Mesothelial cell of epicardium (in vitro differentiated cells): ENCODE measurements around the gene TMED4. TPM values are rescaled to one million over a fixed set of nuclear protein-coding genes. Genes with fewer than 3 reads are reported as not detected.

ENCODE experiments used
- DNase-seq, 2 experiments: peaks; one replicate each; pipeline ENCODE4 v3.0.0; 2021; ENCODE audit warnings: low spot score in 2 of 2; ENCODE audit not compliant: unreplicated experiment in 2 of 2
- H3K27ac Mint-ChIP-seq: 2 replicates; pipeline ENCODE4 v1.8.0; 2021; ENCODE audit warnings: mixed read lengths
- H3K27me3 Mint-ChIP-seq: 2 replicates; pipeline ENCODE4 v1.8.0; 2021; ENCODE audit warnings: low read depth, mixed read lengths
- H3K36me3 Mint-ChIP-seq: 2 replicates; pipeline ENCODE4 v1.8.0; 2021; ENCODE audit warnings: mixed read lengths
- H3K4me1 Mint-ChIP-seq: 2 replicates; pipeline ENCODE4 v1.8.0; 2021; ENCODE audit warnings: mixed read lengths
- H3K4me3 Mint-ChIP-seq: 2 replicates; pipeline ENCODE4 v1.8.0; 2021; ENCODE audit warnings: mild to moderate bottlenecking, moderate library complexity, mixed read lengths
- H3K9me3 Mint-ChIP-seq: 2 replicates; pipeline ENCODE4 v1.8.0; 2021; ENCODE audit warnings: mixed read lengths
- CTCF ChIP-seq: fragments of 200-600 bp; sonication (generic); IDR thresholded peaks from one replicate; pipeline ENCODE4 v1.5.0; 2021; ENCODE audit warnings: antibody characterized with exemption; ENCODE audit not compliant: unreplicated experiment
- total RNA-seq: library from RNA; stranded (reverse); gene quantifications from 3 replicates; pipeline ENCODE4 v1.2.1, GENCODE V29; 2021

The TMED4 gene
- total RNA-seq, 1 donor from 2014 or later: 97.0 TPM

- DNase-seq: no peak
These were observed 47.5 kb downstream of the TMED4 start for GRCh38 chr7:44534501-44534900.

GRCh38 chr7:44534087-44534486, 47.9 kb downstream of the TMED4 start:
- no peaks in the 10 kb centered on the region for H3K36me3 Mint-ChIP-seq
- TF ChIP-seq CTCF: no peak
- no peak overlapping the region for H3K27ac Mint-ChIP-seq
- H3K27me3 Mint-ChIP-seq: no peaks in the 10 kb centered on the region
- no peaks in the 10 kb centered on the region for H3K4me1 Mint-ChIP-seq
- peaks cover 1% of the 10 kb centered on the region for H3K9me3 Mint-ChIP-seq
- H3K4me3 Mint-ChIP-seq: no peak overlapping the region
- peak in 1 of 2 experiments; percentile 20 for DNase-seq

More at GRCh38 chr7:44534501-44534900, 47.5 kb downstream of the TMED4 start:
- Mint-ChIP-seq H3K27ac (no peak overlapping the region), H3K27me3 (no peaks in the 10 kb centered on the region), H3K9me3 (no peaks in the 10 kb centered on the region), H3K4me1 (no peaks in the 10 kb centered on the region), H3K36me3 (no peaks in the 10 kb centered on the region), H3K4me3 (no peak overlapping the region)
- TF ChIP-seq CTCF: no peak

DNA sequence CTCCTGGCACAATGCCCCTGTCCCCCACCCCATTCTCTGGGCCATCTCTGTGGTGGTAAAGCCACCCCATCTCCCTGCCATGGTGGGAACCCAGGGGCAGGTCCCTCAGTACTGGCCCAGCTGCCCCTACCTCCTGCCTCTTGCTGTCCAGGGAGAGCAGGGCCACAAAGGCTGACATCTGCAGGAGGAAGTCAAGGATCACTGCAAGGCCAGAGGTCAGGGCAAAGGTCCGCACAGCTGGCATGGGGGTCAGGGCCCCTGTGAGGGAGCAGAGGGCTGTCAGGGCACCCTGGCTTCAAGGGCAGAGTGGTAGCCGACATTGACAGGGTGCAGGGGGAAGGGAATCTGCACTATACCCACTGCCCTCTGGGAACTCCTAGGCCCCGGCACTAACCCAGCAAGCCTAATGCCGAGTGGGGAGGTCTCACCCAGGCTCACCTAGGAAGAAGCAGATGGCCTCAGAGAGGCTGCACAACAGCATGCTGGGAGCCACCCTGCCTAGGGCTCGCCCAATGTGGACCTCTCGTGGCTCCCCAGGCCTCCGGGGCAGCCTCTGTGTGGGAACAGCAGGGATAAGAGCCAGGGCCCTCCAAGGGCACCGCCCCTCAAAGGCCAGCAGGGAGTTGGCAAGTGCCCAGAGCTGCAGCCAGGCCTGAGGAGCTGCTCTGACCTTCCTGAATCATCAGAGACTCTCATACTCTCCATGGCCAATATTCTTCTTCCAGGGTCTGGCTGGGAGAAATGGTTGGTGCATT, 48.6 kb downstream of the TMED4 start:
- Mint-ChIP-seq H3K36me3 (no peaks in the 10 kb centered on the region), H3K4me3 (no peak overlapping the region), H3K4me1 (no peaks in the 10 kb centered on the region), H3K27me3 (no peaks in the 10 kb centered on the region), H3K27ac (no peak overlapping the region), H3K9me3 (peaks cover 5% of the 10 kb centered on the region)
- no peak for TF ChIP-seq CTCF
- no peak for DNase-seq

DNA sequence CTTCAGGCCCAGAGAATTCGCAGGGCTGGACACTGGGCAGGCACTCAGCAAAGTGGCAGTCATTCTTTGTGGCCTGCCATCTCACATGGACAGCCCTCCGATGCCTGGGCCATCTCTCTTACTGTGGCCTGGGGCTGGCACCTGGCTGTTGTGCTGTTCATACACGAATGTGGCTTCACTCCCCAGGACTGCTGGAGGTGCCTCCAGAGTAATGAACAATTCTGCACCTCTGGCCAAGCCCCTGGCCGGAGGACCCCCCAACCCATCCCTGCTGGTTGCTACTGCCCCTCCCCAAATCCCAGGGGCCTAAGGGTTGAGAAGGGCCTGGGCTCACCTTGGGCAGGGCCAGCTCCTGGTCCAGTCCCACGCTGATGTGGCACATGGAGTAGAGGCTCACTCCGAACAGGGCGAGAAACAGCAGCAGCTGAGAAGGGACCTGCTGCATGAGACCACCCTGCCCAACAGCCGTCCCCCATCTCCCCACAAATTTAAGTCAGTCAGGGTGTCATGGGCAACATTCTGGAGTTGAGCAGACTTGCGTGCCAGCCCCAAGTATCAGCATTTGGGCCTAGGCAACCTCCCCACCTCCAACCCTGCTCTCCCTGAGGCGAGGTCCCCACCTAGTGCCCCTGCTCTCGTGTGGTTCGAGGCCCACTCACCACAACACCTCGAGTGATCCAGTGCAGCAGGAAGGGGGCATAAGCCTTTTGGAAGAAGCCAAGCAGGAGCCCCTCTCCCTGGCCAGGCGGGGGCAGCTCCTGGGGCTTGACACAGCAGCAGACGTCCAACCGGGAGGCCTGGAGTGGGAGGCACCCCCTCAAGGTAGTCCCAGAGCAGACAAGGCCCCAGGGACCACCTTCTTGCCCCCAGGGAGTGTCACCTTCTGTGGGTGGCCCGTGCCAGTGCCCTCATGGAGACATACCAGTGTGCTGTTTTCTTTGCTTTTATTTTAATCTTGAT, 50.3 kb downstream of the TMED4 start:
- Mint-ChIP-seq H3K4me3 (no peak overlapping the region), H3K4me1 (no peaks in the 10 kb centered on the region), H3K9me3 (peaks cover 8% of the 10 kb centered on the region), H3K27me3 (no peaks in the 10 kb centered on the region), H3K27ac (no peak overlapping the region), H3K36me3 (no peaks in the 10 kb centered on the region)
- no peak for DNase-seq
- no peak for TF ChIP-seq CTCF

GRCh38 chr7:44530990-44531389, 51.0 kb downstream of the TMED4 start:
- no peaks in the 10 kb centered on the region for H3K4me1 Mint-ChIP-seq
- peaks cover 8% of the 10 kb centered on the region for H3K9me3 Mint-ChIP-seq
- no peak for TF ChIP-seq CTCF
- H3K36me3 Mint-ChIP-seq: no peaks in the 10 kb centered on the region
- no peaks in the 10 kb centered on the region for H3K27me3 Mint-ChIP-seq
- no peak overlapping the region for H3K27ac Mint-ChIP-seq
- no peak overlapping the region for H3K4me3 Mint-ChIP-seq
- DNase-seq: no peak

Other genes starting within 250 kb of the TMED4 start
- 104 to 107 TPM (median 105 TPM) in 3 replicates for gene NUDCD3, start 91.6 kb downstream of the TMED4 start, total RNA-seq
- 0.07 to 0.20 TPM in 2 of 3 replicates, not detected in the other for gene NPC1L1, start 40.9 kb downstream of the TMED4 start, total RNA-seq
- gene DDX56, start 8.3 kb downstream of the TMED4 start, total RNA-seq: 89.0 to 104 TPM (median 96.8 TPM) in 3 replicates
- gene OGDH, start 24.4 kb upstream of the TMED4 start, total RNA-seq: 67.4 to 72.8 TPM (median 71.2 TPM) in 3 replicates
- 164 to 169 TPM (median 164 TPM) in 3 replicates for gene ZMIZ2, start 166.6 kb upstream of the TMED4 start, total RNA-seq
- gene PPIA, start 214.4 kb upstream of the TMED4 start, total RNA-seq: 935 to 982 TPM (median 943 TPM) in 3 replicates